HuH-7 (cell line): ENCODE results near the gene HTR3B.
A peak's percentile ranks its signal among the peaks of the same experiment; 100 is the strongest.

ENCODE experiments used
- DNase-seq: peaks from one replicate; pipeline ENCODE4 v3.0.0; 2011; ENCODE audit warnings: low spot score

The HTR3B gene

DNA sequence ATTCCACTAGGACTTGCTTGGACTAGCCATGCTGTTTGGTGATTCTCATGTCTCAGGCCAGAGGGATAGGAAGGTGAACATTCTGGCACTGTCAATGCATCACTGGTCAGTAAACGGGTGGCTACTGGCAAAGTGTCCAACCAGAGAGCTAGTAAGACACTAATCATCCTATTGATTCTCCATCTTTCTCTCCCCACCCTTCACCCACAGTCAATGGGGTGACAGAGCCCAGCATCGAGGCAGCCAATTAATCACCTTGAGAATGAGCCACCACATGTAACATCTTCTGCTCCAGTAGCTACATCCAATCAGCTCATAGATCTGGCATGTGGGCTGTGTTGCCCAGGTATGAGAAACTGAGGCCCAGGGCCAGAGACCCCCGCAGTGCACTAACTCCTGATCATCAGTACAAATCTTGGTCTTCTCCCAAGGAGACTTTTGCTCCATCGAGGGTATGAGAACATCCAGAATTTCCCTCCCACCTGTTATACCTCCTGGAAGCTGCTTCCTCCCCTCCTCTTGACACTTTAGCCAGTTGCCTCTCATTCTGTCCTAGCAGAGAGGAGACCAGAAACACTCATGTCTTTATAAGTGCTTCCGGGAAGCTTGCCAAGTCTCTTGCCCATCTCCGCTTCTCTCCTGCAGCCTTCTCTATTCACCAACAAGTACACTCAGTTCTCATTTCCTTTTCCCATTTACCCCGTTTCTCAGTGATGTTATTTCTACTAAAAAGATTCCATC lies 87.3 kb downstream of the HTR3B start:
- DNase-seq = no peak

- no peak for DNase-seq
Measured at GRCh38 chr11:113992459-113993110, 88.0 kb downstream of the HTR3B start.

DNA sequence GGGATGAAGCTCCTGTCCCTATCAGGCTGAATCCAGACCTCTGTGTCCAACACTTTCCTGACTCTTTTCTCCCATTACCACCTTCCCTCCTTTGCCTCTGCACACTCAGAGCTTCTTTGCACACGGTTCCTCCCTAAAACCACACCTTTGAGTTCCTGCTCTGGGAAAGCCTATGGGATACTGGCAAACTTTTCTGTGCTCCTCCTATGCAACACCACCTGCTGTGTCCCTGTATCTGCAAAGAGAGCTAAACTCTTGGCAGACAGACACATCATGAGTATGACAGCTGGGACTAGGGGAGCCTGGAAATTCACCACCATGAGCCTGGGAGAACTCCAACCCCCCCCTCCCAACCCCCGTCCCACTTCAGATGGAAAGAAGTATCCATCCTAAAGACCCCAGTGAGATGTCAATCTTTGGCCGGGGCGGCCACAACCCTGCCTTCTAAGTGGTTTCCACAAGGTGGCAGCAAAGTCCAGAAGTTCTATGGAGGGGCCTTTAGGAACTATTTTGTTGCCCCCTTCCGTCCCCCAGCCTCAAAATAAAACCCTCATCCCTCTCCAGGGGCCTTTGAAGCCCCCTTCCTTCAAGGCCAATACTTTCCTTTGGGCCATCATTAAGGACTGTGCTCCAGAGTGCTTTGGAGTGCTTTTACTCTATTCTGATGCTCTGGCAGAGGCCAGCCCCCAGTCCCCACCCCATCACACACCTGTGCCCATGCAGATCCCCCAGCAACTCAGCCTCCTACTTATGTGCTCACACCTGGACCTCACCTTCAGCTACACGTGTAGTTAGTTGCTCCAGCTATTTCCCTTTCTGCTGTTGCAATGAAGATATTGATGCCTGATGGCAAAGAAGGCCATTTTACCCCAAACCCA lies 89.7 kb downstream of the HTR3B start:
- DNase-seq = peak; percentile 36
